ENCODE measurements around the gene VPS35.

The VPS35 gene

GRCh38 chr16:46620266-46621005 lies 68.5 kb downstream of the VPS35 start:
- no peaks in the 10 kb centered on the region for H3K9me3 Mint-ChIP-seq
- peaks cover 8% of the 10 kb centered on the region for H3K36me3 Mint-ChIP-seq (ENCODE audit: low read depth)
- H3K4me3 Mint-ChIP-seq, result peak overlapping the region; percentile 93 to 94 (median 94)
- H3K27me3 Mint-ChIP-seq (ENCODE audit: low read depth), result no peaks in the 10 kb centered on the region
- TF ChIP-seq, protein P1, sequence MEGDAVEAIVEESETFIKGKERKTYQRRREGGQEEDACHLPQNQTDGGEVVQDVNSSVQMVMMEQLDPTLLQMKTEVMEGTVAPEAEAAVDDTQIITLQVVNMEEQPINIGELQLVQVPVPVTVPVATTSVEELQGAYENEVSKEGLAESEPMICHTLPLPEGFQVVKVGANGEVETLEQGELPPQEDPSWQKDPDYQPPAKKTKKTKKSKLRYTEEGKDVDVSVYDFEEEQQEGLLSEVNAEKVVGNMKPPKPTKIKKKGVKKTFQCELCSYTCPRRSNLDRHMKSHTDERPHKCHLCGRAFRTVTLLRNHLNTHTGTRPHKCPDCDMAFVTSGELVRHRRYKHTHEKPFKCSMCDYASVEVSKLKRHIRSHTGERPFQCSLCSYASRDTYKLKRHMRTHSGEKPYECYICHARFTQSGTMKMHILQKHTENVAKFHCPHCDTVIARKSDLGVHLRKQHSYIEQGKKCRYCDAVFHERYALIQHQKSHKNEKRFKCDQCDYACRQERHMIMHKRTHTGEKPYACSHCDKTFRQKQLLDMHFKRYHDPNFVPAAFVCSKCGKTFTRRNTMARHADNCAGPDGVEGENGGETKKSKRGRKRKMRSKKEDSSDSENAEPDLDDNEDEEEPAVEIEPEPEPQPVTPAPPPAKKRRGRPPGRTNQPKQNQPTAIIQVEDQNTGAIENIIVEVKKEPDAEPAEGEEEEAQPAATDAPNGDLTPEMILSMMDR (IDR thresholded peaks at IDR 0.05; ENCODE audit: unreplicated experiment in 3 of 3), result no peak
- peaks cover 16% of the 10 kb centered on the region for H3K4me1 Mint-ChIP-seq
- peak overlapping the region in 2 of 3 experiments; percentile 78 for H3K27ac Mint-ChIP-seq

DNA sequence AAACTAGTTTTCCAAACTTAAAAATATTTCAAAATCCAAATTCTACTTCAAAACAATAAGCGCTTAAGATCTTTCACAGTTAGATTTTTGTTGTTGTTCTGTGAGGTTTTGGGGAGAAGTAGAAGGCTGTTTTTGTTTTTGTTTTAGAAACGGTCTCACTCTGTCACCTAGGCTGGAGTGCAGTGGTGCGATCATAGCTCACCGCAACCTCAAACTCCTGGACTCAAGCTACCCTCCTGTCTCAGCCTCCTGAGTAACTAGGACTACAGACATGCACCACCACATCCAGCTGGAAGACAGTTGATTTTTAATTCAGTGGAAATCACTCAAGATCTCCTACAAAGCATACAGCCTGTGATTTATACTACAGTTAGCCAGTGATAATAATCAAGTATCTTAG lies 70.5 kb downstream of the VPS35 start:
- TF ChIP-seq, protein P1 (IDR thresholded peaks at IDR 0.05; ENCODE audit: unreplicated experiment in 3 of 3), result no peak
- Mint-ChIP-seq H3K27ac (no peak overlapping the region), H3K4me1 (peaks cover 16% of the 10 kb centered on the region), H3K36me3 (ENCODE audit: low read depth) (peaks cover 12% of the 10 kb centered on the region), H3K27me3 (ENCODE audit: low read depth) (no peaks in the 10 kb centered on the region), H3K9me3 (no peaks in the 10 kb centered on the region), H3K4me3 (no peak overlapping the region)

DNA sequence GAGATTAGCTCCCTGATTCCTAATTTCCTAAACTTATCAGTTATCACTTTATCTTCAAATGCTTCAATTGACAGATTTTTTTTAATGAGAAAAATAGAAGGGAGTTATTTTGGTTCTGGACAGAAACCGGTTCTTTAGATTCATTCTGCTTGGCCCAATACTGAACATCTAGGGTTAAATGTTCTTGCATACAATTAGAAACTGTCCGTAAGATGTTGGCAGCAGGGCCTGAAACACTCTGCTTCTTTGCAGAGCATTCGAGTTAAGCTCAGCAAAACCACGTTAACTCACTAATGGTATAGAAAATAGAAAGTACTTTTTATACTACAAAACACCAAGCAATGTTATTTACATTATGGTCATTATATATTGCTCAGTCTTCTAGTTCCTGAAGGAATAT lies 75.0 kb downstream of the VPS35 start:
- Mint-ChIP-seq H3K27me3 (ENCODE audit: low read depth) (no peaks in the 10 kb centered on the region), H3K27ac (no peak overlapping the region), H3K4me3 (no peak overlapping the region), H3K36me3 (ENCODE audit: low read depth) (peaks cover 12% of the 10 kb centered on the region), H3K9me3 (no peaks in the 10 kb centered on the region), H3K4me1 (no peaks in the 10 kb centered on the region)
- TF ChIP-seq, protein P1 (IDR thresholded peaks at IDR 0.05; ENCODE audit: unreplicated experiment in 3 of 3), result no peak

GRCh38 chr16:46613352-46613751 lies 75.6 kb downstream of the VPS35 start:
- Mint-ChIP-seq H3K4me3 (no peak overlapping the region), H3K4me1 (no peaks in the 10 kb centered on the region), H3K27ac (no peak overlapping the region)

DNA sequence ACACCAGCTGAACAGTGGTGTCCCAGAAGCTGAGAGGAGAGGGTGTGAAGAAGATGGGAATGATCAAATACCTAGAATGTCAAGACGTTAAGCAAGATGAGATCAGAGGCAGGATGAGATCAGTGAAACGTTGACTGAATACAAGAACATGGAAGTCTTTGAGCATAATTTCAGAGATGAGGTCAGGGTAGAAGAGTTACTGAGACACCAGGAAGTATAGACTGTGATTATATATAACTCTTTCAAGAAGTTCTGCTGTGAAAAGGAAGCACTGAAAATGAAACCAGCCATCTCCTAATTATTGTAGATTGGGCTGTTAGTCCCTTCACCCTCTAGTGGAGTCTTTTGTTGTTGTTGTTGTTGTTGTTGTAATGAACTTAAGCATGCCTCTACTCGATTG lies 76.9 kb downstream of the VPS35 start:
- Mint-ChIP-seq H3K36me3 (ENCODE audit: low read depth) (peaks cover 15% of the 10 kb centered on the region), H3K27ac (no peak overlapping the region), H3K27me3 (ENCODE audit: low read depth) (no peaks in the 10 kb centered on the region), H3K4me3 (no peak overlapping the region), H3K9me3 (no peaks in the 10 kb centered on the region), H3K4me1 (no peaks in the 10 kb centered on the region)
- TF ChIP-seq, protein P1 (IDR thresholded peaks at IDR 0.05; ENCODE audit: unreplicated experiment in 3 of 3), result no peak

More at GRCh38 chr16:46613352-46613751, 75.6 kb downstream of the VPS35 start:
- H3K9me3 Mint-ChIP-seq, result no peaks in the 10 kb centered on the region
- peaks cover 12% of the 10 kb centered on the region for H3K36me3 Mint-ChIP-seq (ENCODE audit: low read depth)
- TF ChIP-seq, protein P1 (IDR thresholded peaks at IDR 0.05; ENCODE audit: unreplicated experiment in 3 of 3), result no peak
- H3K27me3 Mint-ChIP-seq (ENCODE audit: low read depth), result no peaks in the 10 kb centered on the region

DNA sequence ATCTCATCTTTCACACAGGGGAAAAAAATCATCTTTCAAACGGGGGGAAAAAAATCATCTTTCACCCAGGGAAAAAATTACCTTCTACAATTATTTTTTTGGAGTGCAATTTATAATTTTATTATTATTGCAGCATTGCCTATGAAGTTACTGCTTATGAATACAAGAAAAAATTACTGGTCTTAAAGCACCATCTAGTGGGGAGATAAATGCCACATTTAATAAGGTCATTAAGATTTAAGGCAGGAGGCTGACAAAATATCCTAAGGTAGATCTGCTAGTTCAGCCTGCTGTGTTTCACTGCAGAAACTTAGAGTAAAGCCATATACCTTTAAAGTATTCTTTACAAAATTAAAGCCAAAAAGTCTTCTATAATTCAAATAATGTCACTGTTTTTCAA lies 81.4 kb downstream of the VPS35 start:
- H3K9me3 Mint-ChIP-seq, result no peaks in the 10 kb centered on the region
- TF ChIP-seq, protein P1 (IDR thresholded peaks at IDR 0.05; ENCODE audit: unreplicated experiment in 3 of 3), result peak; percentile 39 to 49 (median 45)
- peaks cover 14% of the 10 kb centered on the region for H3K36me3 Mint-ChIP-seq (ENCODE audit: low read depth)
- H3K27me3 Mint-ChIP-seq (ENCODE audit: low read depth), result no peaks in the 10 kb centered on the region
- H3K4me3 Mint-ChIP-seq, result no peak overlapping the region
- no peaks in the 10 kb centered on the region for H3K4me1 Mint-ChIP-seq
- H3K27ac Mint-ChIP-seq, result no peak overlapping the region
